Fibroblast of mammary gland (primary cell): ENCODE data around the gene SESN3.

Source experiments
- DNase-seq: peaks from one replicate; pipeline ENCODE4 v3.0.0-alpha.2; 2010; ENCODE audit warnings: low read depth
- H3K4me3 ChIP-seq: 2 replicates; pipeline ENCODE4 v1.5.1; 2011; ENCODE audit warnings: low read depth, mild to moderate bottlenecking, low read length, moderate library complexity; ENCODE audit not compliant: control insufficient read depth
- CTCF ChIP-seq: conservative IDR thresholded peaks from 2 replicates; pipeline ENCODE4 v1.5.1; 2011; ENCODE audit warnings: low read depth, low read length, inconsistent platforms; ENCODE audit not compliant: control insufficient read depth, insufficient read depth

SESN3 gene

GRCh38 chr11:95152876-95153856 lies 77.8 kb downstream of the SESN3 start:
- TF ChIP-seq CTCF, result no peak

GRCh38 chr11:95150956-95151684 lies 79.9 kb downstream of the SESN3 start:
- peak; percentile 89 for DNase-seq
- TF ChIP-seq CTCF, result peak; percentile 71

More at GRCh38 chr11:95152876-95153856, 77.8 kb downstream of the SESN3 start:
- DNase-seq, result no peak
- no peak overlapping the region for H3K4me3 ChIP-seq

GRCh38 chr11:95149651-95150364 lies 81.2 kb downstream of the SESN3 start:
- H3K4me3 ChIP-seq, result no peak overlapping the region
- no peak for TF ChIP-seq CTCF
- no peak for DNase-seq

More at GRCh38 chr11:95150956-95151684, 79.9 kb downstream of the SESN3 start:
- peak overlapping the region; percentile 66 for H3K4me3 ChIP-seq

- no peak for TF ChIP-seq CTCF
Observed at GRCh38 chr11:95148938-95149337, 82.1 kb downstream of the SESN3 start.

GRCh38 chr11:95148406-95148805 lies 82.6 kb downstream of the SESN3 start:
- no peak for DNase-seq
- no peak for TF ChIP-seq CTCF
- H3K4me3 ChIP-seq, result no peak overlapping the region

More at GRCh38 chr11:95148938-95149337, 82.1 kb downstream of the SESN3 start:
- no peak overlapping the region for H3K4me3 ChIP-seq
- DNase-seq, result no peak

- DNase-seq, result peak; percentile 92
- H3K4me3 ChIP-seq, result no peak overlapping the region
- no peak for TF ChIP-seq CTCF
Observed at GRCh38 chr11:95147364-95147905, 83.6 kb downstream of the SESN3 start.
